Regular cardiac myocyte (primary cell): Measurements from ENCODE around the gene PHKA1. TPM values are rescaled to one million over a fixed set of nuclear protein-coding genes. Genes with fewer than 3 reads are reported as not detected.

Experiments
- total RNA-seq: library from RNA; depleted of rRNA; stranded (reverse); fragments of >200 nt; gene quantifications from 2 replicates; pipeline ENCODE4 v1.2.3, GENCODE V29; 2014

Gene PHKA1
- 5.0 and 6.2 TPM in 2 replicates for total RNA-seq

DNA sequence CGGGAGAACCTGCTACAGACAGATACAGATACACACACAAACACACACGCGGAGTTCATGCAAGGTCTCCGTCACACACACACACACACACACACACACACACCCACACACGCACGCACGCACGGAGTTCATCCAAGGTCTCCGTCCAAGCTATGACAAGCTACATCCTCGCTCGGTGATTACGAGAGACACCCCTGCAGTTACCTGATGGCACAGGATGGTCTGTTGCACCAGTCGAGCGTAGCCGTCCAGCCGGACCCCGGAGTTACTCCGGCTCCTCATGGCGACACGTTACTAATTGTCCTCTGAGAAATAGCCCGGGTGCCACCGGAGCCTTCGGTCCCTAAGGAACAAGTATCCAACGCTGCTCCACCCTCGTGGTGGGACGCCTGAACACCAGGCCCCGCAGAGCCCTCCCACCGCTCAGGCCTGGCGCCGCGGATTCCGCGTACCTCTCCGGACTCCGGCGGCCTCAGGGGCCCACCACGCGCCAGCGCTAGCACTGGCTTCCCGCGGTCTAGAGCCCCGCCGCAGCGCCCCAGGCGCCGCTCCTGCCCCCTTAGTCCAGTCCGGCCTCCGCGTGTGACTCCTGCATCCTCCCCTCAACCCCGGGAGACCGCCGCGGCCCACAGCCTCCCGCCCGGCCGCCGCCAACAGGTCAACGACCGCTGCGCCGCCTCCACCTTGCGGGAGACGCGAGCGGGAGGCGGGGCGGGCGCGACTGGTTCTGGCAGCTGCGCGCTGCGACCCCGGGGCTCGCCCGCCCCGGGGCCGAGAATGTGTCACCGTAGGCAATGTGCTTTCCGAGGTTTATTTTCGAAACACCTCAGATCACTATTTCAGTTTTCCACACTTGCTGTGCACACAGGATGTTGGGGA is at the start of gene PHKA1:
TSS of gene PHKA1 (minus strand) at position 708 of the 879 bp plus-strand sequence. CDS start at position 282, 426 bp downstream.

GRCh38 chrX:72572248-72573157 is 141.6 kb downstream of the PHKA1 start, which contains the start of gene HDAC8:
Gene HDAC8 (minus strand): TSS chrX:72572843. CDS start chrX:72572761, 82 bp downstream.

Other genes starting within 250 kb of the PHKA1 start
- 28.6 and 36.4 TPM in 2 replicates for gene HDAC8, start 141.5 kb downstream of the PHKA1 start, total RNA-seq
- not detected in 2 replicates for gene DMRTC1B, start 62.6 kb upstream of the PHKA1 start, total RNA-seq
- gene FAM236B, start 68.4 kb upstream of the PHKA1 start, total RNA-seq, result not detected in 2 replicates
- gene FAM236D, start 93.9 kb upstream of the PHKA1 start, total RNA-seq, result not detected in 2 replicates
- not detected in 2 replicates for gene FAM236C, start 198.3 kb upstream of the PHKA1 start, total RNA-seq
- not detected in 2 replicates for gene FAM236A, start 223.9 kb upstream of the PHKA1 start, total RNA-seq
- not detected in 2 replicates for gene DMRTC1, start 229.5 kb upstream of the PHKA1 start, total RNA-seq